H9 (cell line): ENCODE data around the gene FARS2. TPM values are rescaled to one million over a fixed set of nuclear protein-coding genes. Genes with fewer than 3 reads are reported as not detected.

Experiments
- DNase-seq: peaks from one replicate; pipeline ENCODE4 v3.0.0-alpha.2; 2017
- H2AFZ ChIP-seq: one replicate; pipeline ENCODE4 v1.6.1; 2013; ENCODE audit warnings: mild to moderate bottlenecking, low read length, control low read depth, moderate library complexity
- H2AK5ac ChIP-seq: 2 replicates; pipeline ENCODE4 v1.6.1; 2013; ENCODE audit warnings: low read length, control low read depth, mixed read lengths; ENCODE audit not compliant: insufficient read length
- H2BK120ac ChIP-seq: one replicate; pipeline ENCODE4 v1.6.1; 2013; ENCODE audit warnings: low read depth, mild to moderate bottlenecking, low read length, control low read depth, inconsistent platforms; ENCODE audit not compliant: poor library complexity, severe bottlenecking
- H2BK12ac ChIP-seq: 2 replicates; pipeline ENCODE4 v1.6.1; 2013; ENCODE audit warnings: low read length, control low read depth, mixed read lengths, low read depth; ENCODE audit not compliant: insufficient read length
- H2BK15ac ChIP-seq: 2 replicates; pipeline ENCODE4 v1.6.1; 2013; ENCODE audit warnings: low read depth, low read length, control low read depth
- H2BK20ac ChIP-seq: one replicate; pipeline ENCODE4 v1.6.1; 2013; ENCODE audit warnings: low read depth, mild to moderate bottlenecking, low read length, control low read depth, inconsistent platforms; ENCODE audit not compliant: poor library complexity, severe bottlenecking
- H2BK5ac ChIP-seq: 2 replicates; pipeline ENCODE4 v1.6.1; 2013; ENCODE audit warnings: low read length, control low read depth, mixed read lengths; ENCODE audit not compliant: insufficient read length
- H3K14ac ChIP-seq: 2 replicates; pipeline ENCODE4 v1.6.1; 2013; ENCODE audit warnings: low read length, control low read depth; ENCODE audit not compliant: insufficient read depth
- H3K18ac ChIP-seq: 2 replicates; pipeline ENCODE4 v1.6.1; 2013; ENCODE audit warnings: low read depth, mild to moderate bottlenecking, mixed read lengths, low read length, control low read depth; ENCODE audit not compliant: insufficient read length
- H3K23ac ChIP-seq: 2 replicates; pipeline ENCODE4 v1.6.1; 2013; ENCODE audit warnings: low read length, control low read depth, mixed read lengths, low read depth; ENCODE audit not compliant: insufficient read length
- H3K23me2 ChIP-seq: 2 replicates; pipeline ENCODE4 v1.6.1; 2013; ENCODE audit warnings: low read depth, mild to moderate bottlenecking, mixed read lengths, low read length, control low read depth; ENCODE audit not compliant: insufficient read length, poor library complexity, severe bottlenecking
- H3K27ac ChIP-seq: 2 replicates; pipeline ENCODE4 v1.5.1; 2013; ENCODE audit warnings: low read length, control low read depth, mixed read lengths, low read depth; ENCODE audit not compliant: insufficient read length
- H3K27me3 ChIP-seq: 2 replicates; pipeline ENCODE4 v1.6.1; 2013; ENCODE audit warnings: low read length, control low read depth, inconsistent platforms; ENCODE audit not compliant: insufficient read depth
- H3K4ac ChIP-seq: 2 replicates; pipeline ENCODE4 v1.6.1; 2013; ENCODE audit warnings: low read depth, mild to moderate bottlenecking, control low read depth, inconsistent platforms, low read length, moderate library complexity
- H3K4me1 ChIP-seq: 2 replicates; pipeline ENCODE4 v1.6.1; 2013; ENCODE audit warnings: low read length, control low read depth, inconsistent platforms; ENCODE audit not compliant: insufficient read depth
- H3K4me2 ChIP-seq: 2 replicates; pipeline ENCODE4 v1.6.1; 2013; ENCODE audit warnings: low read length, control low read depth, mixed read lengths; ENCODE audit not compliant: insufficient read length, insufficient read depth
- H3K56ac ChIP-seq: 2 replicates; pipeline ENCODE4 v1.6.1; 2013; ENCODE audit warnings: low read depth, mild to moderate bottlenecking, mixed read lengths, low read length, control low read depth; ENCODE audit not compliant: insufficient read length
- H3K79me1 ChIP-seq: 2 replicates; pipeline ENCODE4 v1.6.1; 2013; ENCODE audit warnings: low read depth, mild to moderate bottlenecking, moderate library complexity, low read length, control low read depth, inconsistent platforms; ENCODE audit not compliant: insufficient read depth, poor library complexity, severe bottlenecking
- H3K79me2 ChIP-seq: 2 replicates; pipeline ENCODE4 v1.6.1; 2013; ENCODE audit warnings: low read length, control low read depth, inconsistent platforms; ENCODE audit not compliant: insufficient read depth
- H3K9ac ChIP-seq: 2 replicates; pipeline ENCODE4 v1.6.1; 2013; ENCODE audit warnings: low read length, control low read depth, mixed read lengths; ENCODE audit not compliant: insufficient read length; ENCODE audit errors: extremely low read depth
- H3K9me3 ChIP-seq: one replicate; pipeline ENCODE4 v1.6.1; 2013; ENCODE audit warnings: low read depth, low read length, inconsistent platforms; ENCODE audit not compliant: control insufficient read depth
- H3T11ph ChIP-seq: one replicate; pipeline ENCODE4 v1.6.1; 2013; ENCODE audit warnings: mild to moderate bottlenecking, low read length, control low read depth, inconsistent platforms
- H4K20me1 ChIP-seq: one replicate; pipeline ENCODE4 v1.6.1; 2013; ENCODE audit not compliant: control insufficient read depth, insufficient read length, insufficient read depth
- H4K5ac ChIP-seq: 2 replicates; pipeline ENCODE4 v1.6.1; 2013; ENCODE audit warnings: low read depth, mild to moderate bottlenecking, mixed read lengths, low read length, control low read depth; ENCODE audit not compliant: insufficient read length
- H4K8ac ChIP-seq: replicated peaks from 2 replicates; pipeline ENCODE4 v1.6.1; 2013; ENCODE audit warnings: low read length, control low read depth, mixed read lengths, low read depth; ENCODE audit not compliant: insufficient read length
- H4K91ac ChIP-seq: 2 replicates; pipeline ENCODE4 v1.6.1; 2013; ENCODE audit warnings: low read depth, mild to moderate bottlenecking, moderate library complexity, mixed read lengths, low read length, control low read depth; ENCODE audit not compliant: insufficient read length
- H3K27ac Mint-ChIP-seq, 3 experiments: 2 replicates in 2 of 3; 3 replicates in 1 of 3; pipeline ENCODE4 v1.8.0; 2020 to 2021; ENCODE audit warnings: mixed read lengths in 3 of 3, mild to moderate bottlenecking in 1 of 3, moderate library complexity in 1 of 3
- H3K27me3 Mint-ChIP-seq: 2 replicates; pipeline ENCODE4 v1.8.0; 2021; ENCODE audit warnings: low read depth, mild to moderate bottlenecking, moderate library complexity, mixed read lengths
- H3K36me3 Mint-ChIP-seq, 3 experiments: 2 replicates in 2 of 3; 3 replicates in 1 of 3; pipeline ENCODE4 v1.8.0; 2020 to 2021; ENCODE audit warnings: low read depth in 3 of 3, mixed read lengths in 3 of 3; ENCODE audit not compliant: insufficient read depth in 1 of 3
- H3K4me1 Mint-ChIP-seq, 2 experiments: 2 replicates each; pipeline ENCODE4 v1.8.0; 2020; ENCODE audit warnings: mixed read lengths in 2 of 2
- H3K4me3 Mint-ChIP-seq, 2 experiments: 2 replicates in 1 of 2; 3 replicates in 1 of 2; pipeline ENCODE4 v1.8.0; 2020 to 2021; ENCODE audit warnings: mild to moderate bottlenecking in 2 of 2, mixed read lengths in 2 of 2, moderate library complexity in 1 of 2
- H3K9me3 Mint-ChIP-seq, 2 experiments: 2 replicates in 1 of 2; 3 replicates in 1 of 2; pipeline ENCODE4 v1.8.0; 2020; ENCODE audit warnings: mild to moderate bottlenecking in 2 of 2, mixed read lengths in 2 of 2, moderate library complexity in 1 of 2
- CTCF ChIP-seq: fragments of 200-600 bp; sonication (generic); conservative IDR thresholded peaks from 3 replicates; pipeline ENCODE4 v1.8.0; 2021; ENCODE audit warnings: antibody characterized with exemption, mild to moderate bottlenecking
- WGBS: extraction: QIAGEN DNeasy Blood & Tissue Kit; methylation state at CpG from one replicate; pipeline ENCODE4 v1.1.7; 2013; ENCODE audit warnings: missing lambda C conversion rate, low lambda C conversion rate, mixed read lengths; ENCODE audit not compliant: insufficient read length; ENCODE audit errors: extremely low coverage; 5-methylcytosine and 5-hydroxymethylcytosine counted together
- total RNA-seq: library from RNA; stranded (reverse); gene quantifications from 2 replicates; pipeline ENCODE4 v1.2.1, GENCODE V29; 2021

The FARS2 gene
- total RNA-seq, 1 experiment from 2014 or later = 8.5 TPM

- no CpG with 5 or more reads among the region's 9 CpGs for WGBS
- Histone ChIP-seq H3K23me2 (no peaks in the 10 kb centered on the region), H2BK120ac (no peak overlapping the region), H2BK20ac (no peak overlapping the region), H3K9ac (no peak overlapping the region), H2AFZ (no peak overlapping the region), H2AK5ac (no peak overlapping the region), H3K56ac (no peak overlapping the region), H2BK15ac (no peak overlapping the region), H3K79me1 (no peaks in the 10 kb centered on the region), H3K27me3 (no peaks in the 10 kb centered on the region), H3K4me1 (no peaks in the 10 kb centered on the region), H4K91ac (no peak overlapping the region), H3K23ac (no peak overlapping the region), H2BK5ac (no peak overlapping the region), H3K18ac (no peak overlapping the region), H3K4me2 (no peak overlapping the region), H2BK12ac (no peak overlapping the region), H3K14ac (no peak overlapping the region), H3K27ac (no peak overlapping the region), H4K8ac (no peak overlapping the region), H4K5ac (no peak overlapping the region), H3K9me3 (no peaks in the 10 kb centered on the region), H3T11ph (no peak overlapping the region), H3K4ac (no peak overlapping the region), H4K20me1 (no peaks in the 10 kb centered on the region), H3K79me2 (no peaks in the 10 kb centered on the region)
- no peaks in the 10 kb centered on the region for H3K27me3 Mint-ChIP-seq
- peak overlapping the region in 1 of 3 experiments; percentile 44; a peak in 1 of 7 replicates for H3K27ac Mint-ChIP-seq
- peaks cover 24 to 27% of the 10 kb centered on the region in 2 experiments for H3K9me3 Mint-ChIP-seq
- no peak for DNase-seq
- peaks cover 4 to 10% of the 10 kb centered on the region in 2 experiments; a peak in 3 of 4 replicates for H3K4me1 Mint-ChIP-seq
- no peak overlapping the region for H3K4me3 Mint-ChIP-seq
- no peak for TF ChIP-seq CTCF
- peaks cover 9 to 21% (median 10%) of the 10 kb centered on the region in 3 experiments for H3K36me3 Mint-ChIP-seq
Measured at GRCh38 chr6:5764401-5764955, 503.2 kb downstream of the FARS2 start.
